Breast epithelium (tissue), 3 donors: Measurements from ENCODE around the gene HDLBP.

Experiments used
- CTCF ChIP-seq, 3 donors: fragments of 450-650 bp; IDR thresholded peaks; one replicate each; pipeline ENCODE4 v1.5.1; 2016 to 2017; ENCODE audit warnings: antibody characterized with exemption in 3 of 3, mild to moderate bottlenecking in 3 of 3, moderate library complexity in 3 of 3
- POLR2A ChIP-seq: fragments of 450-650 bp; IDR thresholded peaks from one replicate; pipeline ENCODE4 v1.6.1; 2016; ENCODE audit warnings: antibody characterized with exemption, mild to moderate bottlenecking, moderate library complexity
- POLR2AphosphoS5 ChIP-seq, 3 donors: sonication (generic); formaldehyde crosslinking; IDR thresholded peaks; one replicate each; pipeline ENCODE4 v1.6.1; 2017; ENCODE audit warnings: antibody characterized with exemption in 3 of 3

GRCh38 chr2:241261628-241262027 is 53.8 kb downstream of the HDLBP start:
- no peak for TF ChIP-seq POLR2AphosphoS5 (IDR thresholded peaks at IDR 0.05)
- no peak for TF ChIP-seq CTCF (IDR thresholded peaks at IDR 0.05)
- no peak for TF ChIP-seq POLR2A
